A673 (cell line): ENCODE results near the gene MAP4K5. TPM values are rescaled to one million over a fixed set of nuclear protein-coding genes. Genes with fewer than 3 reads are reported as not detected.

Experiments used
- BruUV-seq: library from RNA; stranded (reverse); fragments of 400-500 nt; replicated peaks from 2 replicates; lab custom pipeline; 2021; lab: Mats Ljungman, UMichigan
- CTCF ChIA-PET: fragments of 300-600 bp; sonication (Branson Sonifier 250); formaldehyde crosslinking; loops from one replicate; lab custom pipeline; 2022; ENCODE audit warnings: antibody characterized with exemption; lab: Charles Lee
- POLR2A ChIA-PET: fragments of 300-600 bp; sonication (Branson Sonifier 250); formaldehyde crosslinking; loops from one replicate; lab custom pipeline; 2022; ENCODE audit warnings: antibody characterized with exemption; ENCODE audit not compliant: low non-redundant PET; lab: Charles Lee
- DNase-seq: peaks from one replicate; pipeline ENCODE4 v3.0.0-alpha.2; 2015; ENCODE audit warnings: low spot score
- H3K27ac ChIP-seq: fragments of 200-600 bp; sonication (generic); 2 replicates; pipeline ENCODE4 v1.5.1; 2016; ENCODE audit warnings: mixed run types, low read depth, mild to moderate bottlenecking, mixed read lengths, antibody characterized with exemption, low read length; ENCODE audit not compliant: poor library complexity, severe bottlenecking
- H3K27me3 ChIP-seq: fragments of 200-600 bp; sonication (generic); replicated peaks from 2 replicates; pipeline ENCODE4 v1.6.1; 2017; ENCODE audit warnings: mixed run types, low read depth, mild to moderate bottlenecking, mixed read lengths, antibody characterized with exemption, low read length; ENCODE audit not compliant: insufficient read depth, poor library complexity
- H3K36me3 ChIP-seq: fragments of 200-600 bp; sonication (generic); 2 replicates; pipeline ENCODE4 v1.6.1; 2016; ENCODE audit warnings: mixed run types, mild to moderate bottlenecking, mixed read lengths, antibody characterized with exemption, low read length; ENCODE audit not compliant: insufficient read depth, poor library complexity, severe bottlenecking
- H3K4me1 ChIP-seq: fragments of 200-600 bp; sonication (generic); 2 replicates; pipeline ENCODE4 v1.6.1; 2017; ENCODE audit warnings: mixed run types, mild to moderate bottlenecking, mixed read lengths, antibody characterized with exemption, low read length; ENCODE audit not compliant: insufficient read depth, poor library complexity, severe bottlenecking
- H3K4me3 ChIP-seq: fragments of 200-600 bp; sonication (generic); 2 replicates; pipeline ENCODE4 v1.5.1; 2016; ENCODE audit warnings: low read depth, mixed run types, mild to moderate bottlenecking, mixed read lengths, low read length; ENCODE audit not compliant: poor library complexity, severe bottlenecking
- H3K9me3 ChIP-seq: fragments of 200-600 bp; sonication (generic); 2 replicates; pipeline ENCODE4 v1.6.1; 2016; ENCODE audit warnings: mixed run types, low read depth, mild to moderate bottlenecking, mixed read lengths, antibody characterized with exemption, low read length; ENCODE audit not compliant: poor library complexity, severe bottlenecking
- CTCF ChIP-seq: fragments of 300-800, 200-600 bp; sonication (generic); conservative IDR thresholded peaks from 2 replicates; pipeline ENCODE4 v1.5.1; 2017; ENCODE audit warnings: low read depth, mild to moderate bottlenecking, antibody characterized with exemption, low read length, moderate library complexity, mixed read lengths
- EZH2 ChIP-seq: fragments of 200-600 bp; sonication (generic); IDR thresholded peaks from 2 replicates; pipeline ENCODE4 v1.6.1; 2017; ENCODE audit warnings: borderline replicate concordance, low read depth, mild to moderate bottlenecking, mixed read lengths, antibody characterized with exemption, low read length; ENCODE audit not compliant: poor library complexity, severe bottlenecking
- intact Hi-C: fragments of 100-400 bp; cut with micrococcal nuclease; formaldehyde crosslinking; loops from one replicate; pipeline ENCODE4 v1.10.0; 2022; ENCODE audit not compliant: unreplicated experiment
- total RNA-seq: library from RNA; stranded (reverse); gene quantifications from 2 replicates; pipeline ENCODE4 v1.2.3, GENCODE V29; 2021

Gene MAP4K5
- total RNA-seq, 1 experiment from 2014 or later = 57.9 TPM

GRCh38 chr14:50377550-50378085 is 154.8 kb downstream of the MAP4K5 start:
- POLR2A ChIA-PET = no interaction called here
- BruUV-seq = no TSS peak

GRCh38 chr14:50375760-50376159 is 156.6 kb downstream of the MAP4K5 start:
- no peak for TF ChIP-seq CTCF
- Histone ChIP-seq H3K9me3 (no peaks in the 10 kb centered on the region), H3K4me3 (no peak overlapping the region), H3K27ac (no peak overlapping the region), H3K27me3 (no peaks in the 10 kb centered on the region), H3K4me1 (no peaks in the 10 kb centered on the region), H3K36me3 (no peaks in the 10 kb centered on the region)
- DNase-seq = no peak
- no TSS peak for BruUV-seq
- intact Hi-C loops = no loop called here
- CTCF ChIA-PET = no interaction called here
- POLR2A ChIA-PET = no interaction called here

More at GRCh38 chr14:50377550-50378085, 154.8 kb downstream of the MAP4K5 start:
- Histone ChIP-seq H3K27me3 (no peaks in the 10 kb centered on the region), H3K27ac (no peak overlapping the region), H3K4me1 (no peaks in the 10 kb centered on the region), H3K9me3 (no peaks in the 10 kb centered on the region), H3K4me3 (no peak overlapping the region), H3K36me3 (no peaks in the 10 kb centered on the region)
- TF ChIP-seq EZH2 (no peak), CTCF (no peak)
- no peak for DNase-seq
- CTCF ChIA-PET = no interaction called here
- intact Hi-C loops = no loop called here

DNA sequence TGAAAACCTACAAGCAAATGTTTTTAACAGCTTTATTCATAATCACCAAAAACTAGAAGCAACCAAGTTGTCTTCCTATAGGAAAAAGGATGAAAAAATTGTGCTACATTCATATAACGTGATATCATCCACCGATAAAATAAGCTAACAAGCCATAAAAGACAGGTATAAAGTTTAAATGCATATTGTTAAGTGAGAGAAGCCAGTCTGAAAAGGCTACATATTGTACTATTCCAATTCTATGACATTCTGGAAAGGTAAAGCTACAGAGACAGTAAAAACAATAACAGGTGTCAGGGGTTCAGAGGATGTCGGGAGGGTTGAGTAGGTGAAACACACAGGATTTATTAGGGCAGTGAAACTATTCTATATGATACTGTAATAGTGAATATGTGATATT is 158.4 kb downstream of the MAP4K5 start:
- POLR2A ChIA-PET = no interaction called here
- no TSS peak for BruUV-seq
- H3K4me3 ChIP-seq = no peak overlapping the region
- H3K27ac ChIP-seq = no peak overlapping the region
- CTCF ChIA-PET = no interaction called here
- TF ChIP-seq EZH2 = no peak
- no peak for TF ChIP-seq CTCF
- DNase-seq = no peak
- no peaks in the 10 kb centered on the region for H3K4me1 ChIP-seq
- intact Hi-C loops = no loop called here
- no peaks in the 10 kb centered on the region for H3K9me3 ChIP-seq
- H3K27me3 ChIP-seq = no peaks in the 10 kb centered on the region
- no peaks in the 10 kb centered on the region for H3K36me3 ChIP-seq
